Right lobe of liver (tissue), 4 donors: Measurements from ENCODE around the gene SLC25A46.

Source experiments
- CTCF ChIP-seq, 4 donors: fragments of 200-600 bp in 3 of 4; fragments of 450-650 bp in 1 of 4; IDR thresholded peaks; one replicate each; pipeline versions ENCODE4 v1.5.1 to v1.8.0; 2016 to 2022; ENCODE audit warnings: antibody characterized with exemption in 4 of 4, mild to moderate bottlenecking in 2 of 4
- POLR2A ChIP-seq: fragments of 450-650 bp; IDR thresholded peaks from one replicate; pipeline ENCODE4 v1.6.1; 2017; ENCODE audit warnings: antibody characterized with exemption, mild to moderate bottlenecking
- donor health status: DM: no; HTN: no; CAD: no.
- donor health status: DM: no; HTN: no; CAD: no.
- donor health status: DM: no; HTN: yes; CAD: no.

- TF ChIP-seq CTCF (IDR thresholded peaks at IDR 0.05) (no peak), POLR2A (no peak)
These were observed 350 bp upstream of the SLC25A46 start for GRCh38 chr5:110738503-110738811.
